ENCODE measurements around the gene LRRC18.

Gene LRRC18

GRCh38 chr10:48901319-48901718, 38.3 kb downstream of the LRRC18 start:
- Histone ChIP-seq H3K4me2 (ENCODE audit: low read length) (no peak overlapping the region), H3K27ac (ENCODE audit: low read length) (no peak overlapping the region), H4K20me1 (ENCODE audit: insufficient read depth, low read length) (0 out of 2 replicates have a peak, but pooled peaks cover 3% of the 10 kb centered on the region), H3K9me3 (ENCODE audit: insufficient read depth, low read length) (no peaks in the 10 kb centered on the region), H3K36me3 (replicated peaks; ENCODE audit: low read depth, low read length) (peaks cover 46% of the 10 kb centered on the region), H3K27me3 (ENCODE audit: low read depth, low read length) (no peaks in the 10 kb centered on the region), H3K79me2 (ENCODE audit: low read length) (no peaks in the 10 kb centered on the region), H2AFZ (ENCODE audit: low read depth, low read length) (no peak overlapping the region), H3K4me3 (ENCODE audit: low read length) (no peak overlapping the region), H3K9ac (ENCODE audit: low read length) (no peak overlapping the region), H3K4me1 (ENCODE audit: low read length) (peaks cover 7% of the 10 kb centered on the region)
- TF ChIP-seq EZH2phosphoT487 (IDR thresholded peaks at IDR 0.05; ENCODE audit: low read depth) (no peak), CTCF (IDR thresholded peaks at IDR 0.05; ENCODE audit: low read depth, low read length) (no peak)

- Histone ChIP-seq H3K79me2 (ENCODE audit: low read length) (no peaks in the 10 kb centered on the region), H3K27ac (ENCODE audit: low read length) (peak overlapping the region; percentile 4; the same call in 1 of the 2 replicates), H3K36me3 (replicated peaks; ENCODE audit: low read depth, low read length) (peaks cover 40% of the 10 kb centered on the region), H2AFZ (ENCODE audit: low read depth, low read length) (no peak overlapping the region), H3K4me3 (ENCODE audit: low read length) (no peak overlapping the region), H3K4me1 (ENCODE audit: low read length) (peaks cover 7% of the 10 kb centered on the region), H3K4me2 (ENCODE audit: low read length) (no peak overlapping the region), H4K20me1 (ENCODE audit: insufficient read depth, low read length) (0 out of 2 replicates have a peak, but pooled peaks cover 3% of the 10 kb centered on the region), H3K9ac (ENCODE audit: low read length) (no peak overlapping the region), H3K27me3 (ENCODE audit: low read depth, low read length) (no peaks in the 10 kb centered on the region), H3K9me3 (ENCODE audit: insufficient read depth, low read length) (no peaks in the 10 kb centered on the region)
- TF ChIP-seq EZH2phosphoT487 (IDR thresholded peaks at IDR 0.05; ENCODE audit: low read depth) (no peak), CTCF (IDR thresholded peaks at IDR 0.05; ENCODE audit: low read depth, low read length) (no peak)
Observed at GRCh38 chr10:48900371-48900801, 39.3 kb downstream of the LRRC18 start.

- Histone ChIP-seq H3K4me2 (ENCODE audit: low read length) (no peak overlapping the region), H4K20me1 (ENCODE audit: insufficient read depth, low read length) (0 out of 2 replicates have a peak, but pooled peaks cover 3% of the 10 kb centered on the region), H3K9me3 (ENCODE audit: insufficient read depth, low read length) (no peaks in the 10 kb centered on the region), H3K4me1 (ENCODE audit: low read length) (peaks cover 7% of the 10 kb centered on the region), H3K79me2 (ENCODE audit: low read length) (no peaks in the 10 kb centered on the region), H2AFZ (ENCODE audit: low read depth, low read length) (no peak overlapping the region), H3K27ac (ENCODE audit: low read length) (no peak overlapping the region), H3K9ac (ENCODE audit: low read length) (no peak overlapping the region), H3K36me3 (replicated peaks; ENCODE audit: low read depth, low read length) (peaks cover 43% of the 10 kb centered on the region), H3K4me3 (ENCODE audit: low read length) (no peak overlapping the region), H3K27me3 (ENCODE audit: low read depth, low read length) (no peaks in the 10 kb centered on the region)
- TF ChIP-seq CTCF (IDR thresholded peaks at IDR 0.05; ENCODE audit: low read depth, low read length) (no peak), EZH2phosphoT487 (IDR thresholded peaks at IDR 0.05; ENCODE audit: low read depth) (no peak)
Observed at GRCh38 chr10:48899781-48900180, 39.9 kb downstream of the LRRC18 start.

- H2AFZ ChIP-seq (ENCODE audit: low read depth, low read length) = no peak overlapping the region
- no peak overlapping the region for H3K4me3 ChIP-seq (ENCODE audit: low read length)
- peaks cover 48% of the 10 kb centered on the region for H3K36me3 ChIP-seq (replicated peaks; ENCODE audit: low read depth, low read length)
Observed at GRCh38 chr10:48898426-48898825, 41.2 kb downstream of the LRRC18 start.

More at GRCh38 chr10:48898426-48898825, 41.2 kb downstream of the LRRC18 start:
- H3K79me2 ChIP-seq (ENCODE audit: low read length) = no peaks in the 10 kb centered on the region
- no peak overlapping the region for H3K9ac ChIP-seq (ENCODE audit: low read length)
- no peaks in the 10 kb centered on the region for H3K9me3 ChIP-seq (ENCODE audit: insufficient read depth, low read length)
- H3K27ac ChIP-seq (ENCODE audit: low read length) = no peak overlapping the region
- H4K20me1 ChIP-seq (ENCODE audit: insufficient read depth, low read length) = no peaks in the 10 kb centered on the region
- no peaks in the 10 kb centered on the region for H3K27me3 ChIP-seq (ENCODE audit: low read depth, low read length)
- TF ChIP-seq EZH2phosphoT487 (IDR thresholded peaks at IDR 0.05; ENCODE audit: low read depth) (no peak), CTCF (IDR thresholded peaks at IDR 0.05; ENCODE audit: low read depth, low read length) (no peak)
- H3K4me1 ChIP-seq (ENCODE audit: low read length) = peaks cover 7% of the 10 kb centered on the region
- no peak overlapping the region for H3K4me2 ChIP-seq (ENCODE audit: low read length)
